K562 (cell line): ENCODE measurements around the gene SV2A. TPM values are rescaled to one million over a fixed set of nuclear protein-coding genes. Genes with fewer than 3 reads are reported as not detected.
"Not testable (repeated sequence)": the region's sequence is repeated elsewhere in the genome, so short reads cannot be mapped to it uniquely, and the experiment has no call there.

Experiments used
- ATAC-seq: fragments of 200-7000 bp; cut with Tn5 transposase; 3 replicates; pipeline ENCODE4 v1.9.1; 2020; ENCODE audit warnings: moderate library complexity
- BruUV-seq: library from RNA; stranded (reverse); fragments of 400-500 nt; replicated peaks from 2 replicates; lab custom pipeline; 2021; lab: Mats Ljungman, UMichigan
- CTCF ChIA-PET: fragments of 300-600 bp; formaldehyde crosslinking; extraction: SDS; loops from one replicate; lab custom pipeline; 2021; ENCODE audit warnings: low intra/inter-chr PET ratio; lab: Yijun Ruan, JAX
- POLR2A ChIA-PET: fragments of 300-600, 350-650 bp; sonication (Branson Sonifier 250); formaldehyde crosslinking; extraction: SDS; loops from one replicate; lab custom pipeline; 2021; ENCODE audit warnings: antibody characterized with exemption, inconsistent platforms; lab: Yijun Ruan, JAX
- DNase-seq, 4 experiments: peaks; one replicate each; pipeline versions ENCODE4 v3.0.0 to v3.0.0-alpha.2; 2011 to 2018; ENCODE audit warnings: low spot score in 3 of 4, mixed read lengths in 3 of 4; ENCODE audit errors: extremely low read depth in 1 of 4
- FAIRE-seq: peaks from 2 replicates; lab custom pipeline; 2011; peaks lifted over from hg19 to GRCh38; lab: Jason Lieb, UNC
- H2AFZ ChIP-seq: 2 replicates; pipeline ENCODE4 v1.6.0; 2011; ENCODE audit warnings: low read depth, low read length, control low read depth, inconsistent platforms
- H3K27ac ChIP-seq: fragments of 200-600 bp; 3 replicates; pipeline ENCODE4 v1.8.0; 2011; ENCODE audit warnings: low read depth, mild to moderate bottlenecking, control low read depth, inconsistent platforms, low read length, moderate library complexity, mixed read lengths; ENCODE audit errors: extremely low read depth
- H3K27me3 ChIP-seq, 2 experiments: fragments of 300-600 bp in 1 of 2; 2 replicates in 1 of 2; 3 replicates in 1 of 2; pipeline versions ENCODE4 v1.6.0 to v1.8.0; 2011; ENCODE audit warnings: inconsistent platforms in 2 of 2, low read length in 2 of 2, mild to moderate bottlenecking in 1 of 2, mixed read lengths in 1 of 2, moderate library complexity in 1 of 2; ENCODE audit not compliant: control insufficient read depth in 2 of 2, insufficient read depth in 2 of 2
- H3K36me3 ChIP-seq: fragments of 300-600 bp; 3 replicates; pipeline ENCODE4 v1.8.0; 2011; ENCODE audit warnings: mild to moderate bottlenecking, low read length, inconsistent platforms; ENCODE audit not compliant: control insufficient read depth, insufficient read depth
- H3K4me1 ChIP-seq, 2 experiments: fragments of 200-600 bp in 1 of 2; replicated peaks in 1 of 2; 2 replicates in 1 of 2; 3 replicates in 1 of 2; pipeline versions ENCODE4 v1.5.1 to v1.8.0; 2011; ENCODE audit warnings: inconsistent platforms in 2 of 2, low read length in 2 of 2, mild to moderate bottlenecking in 1 of 2, mixed read lengths in 1 of 2, moderate library complexity in 1 of 2; ENCODE audit not compliant: control insufficient read depth in 2 of 2, insufficient read depth in 2 of 2
- H3K4me2 ChIP-seq: 2 replicates; pipeline ENCODE4 v1.6.1; 2011; ENCODE audit warnings: low read length, control low read depth, inconsistent platforms, mixed read lengths; ENCODE audit not compliant: insufficient read depth
- H3K4me3 ChIP-seq: fragments of 200-600 bp; sonication (generic), shearing (Covaris generic); 2 replicates; pipeline ENCODE4 v1.5.1; 2016; ENCODE audit warnings: control low read depth, inconsistent platforms
- H3K79me2 ChIP-seq: fragments of 200-600 bp; 3 replicates; pipeline ENCODE4 v1.8.0; 2011; ENCODE audit warnings: low read length, inconsistent platforms; ENCODE audit not compliant: control insufficient read depth, insufficient read depth
- H3K9ac ChIP-seq, 2 experiments: 2 replicates each; pipeline versions ENCODE4 v1.6.0 to v1.6.1; 2011; ENCODE audit warnings: low read depth in 2 of 2, low read length in 2 of 2, control low read depth in 1 of 2, inconsistent platforms in 1 of 2, mild to moderate bottlenecking in 1 of 2, mixed read lengths in 1 of 2; ENCODE audit not compliant: insufficient read depth in 1 of 2
- H3K9me1 ChIP-seq: one replicate; pipeline ENCODE4 v1.6.0; 2011; ENCODE audit warnings: inconsistent platforms, mild to moderate bottlenecking, low read length, moderate library complexity; ENCODE audit not compliant: control insufficient read depth, insufficient read depth
- H3K9me3 ChIP-seq: replicated peaks from 2 replicates; pipeline ENCODE4 v1.5.1; 2011; ENCODE audit warnings: low read depth, low read length, inconsistent platforms; ENCODE audit not compliant: control insufficient read depth, insufficient read depth
- H4K20me1 ChIP-seq: replicated peaks from 2 replicates; pipeline ENCODE4 v1.6.1; 2011; ENCODE audit warnings: low read length, inconsistent platforms, mixed read lengths; ENCODE audit not compliant: control insufficient read depth, insufficient read depth
- WGBS: fragments of 100-300 bp; shearing (Covaris generic); methylation state at CpG from one replicate; pipeline ENCODE4 v1.1.6; 2016; ENCODE audit warnings: low coverage, mixed read lengths; ENCODE audit not compliant: insufficient coverage; ENCODE audit errors: missing lambda C conversion rate; 5-methylcytosine and 5-hydroxymethylcytosine counted together
- in situ Hi-C: fragments of 300-500 bp; cut with MboI; formaldehyde crosslinking; loops from 4 replicates; pipeline ENCODE4 v1.15.0; 2018; ENCODE audit warnings: inconsistent platforms, mixed read lengths
- intact Hi-C: fragments of 100-400 bp; cut with micrococcal nuclease; formaldehyde crosslinking; loops from 2 replicates; pipeline ENCODE4 v1.14.2; 2022
- polyA plus RNA-seq, 8 experiments: library from polyadenylated mRNA; depleted of rRNA in 4 of 8; stranded (reverse) in 5 of 8; unstranded in 3 of 8; fragments of >200 nt; fragmentation: Nextera tagmentation in 2 of 8; fragmentation: Illumina TruSeq in 1 of 8; extraction: Ambion mirVana in 2 of 8; extraction: Trizol in 1 of 8; gene quantifications; 2 replicates each; pipeline versions ENCODE4 v1.2.1 to v1.2.3, GENCODE V29; 2011 to 2014; ENCODE audit warnings: inconsistent platforms in 1 of 8, missing spikeins in 1 of 8
- total RNA-seq, 7 experiments: library from RNA; depleted of rRNA in 6 of 7; stranded (reverse); fragments of >200 nt in 6 of 7; fragmentation: Illumina TruSeq in 2 of 7; extraction: Trizol in 2 of 7; gene quantifications; 2 replicates each; pipeline versions ENCODE4 v1.2.1 to v1.2.3, GENCODE V29; 2011 to 2021; ENCODE audit warnings: low replicate concordance in 1 of 7

The SV2A gene
- total and polyA plus RNA-seq, 9 of the 15 experiments (the other 6 are each of a cell fraction or from before 2014, with no cell fraction given) = 0.07 to 0.22 (median 0.11) TPM; not detected in 1

DNA sequence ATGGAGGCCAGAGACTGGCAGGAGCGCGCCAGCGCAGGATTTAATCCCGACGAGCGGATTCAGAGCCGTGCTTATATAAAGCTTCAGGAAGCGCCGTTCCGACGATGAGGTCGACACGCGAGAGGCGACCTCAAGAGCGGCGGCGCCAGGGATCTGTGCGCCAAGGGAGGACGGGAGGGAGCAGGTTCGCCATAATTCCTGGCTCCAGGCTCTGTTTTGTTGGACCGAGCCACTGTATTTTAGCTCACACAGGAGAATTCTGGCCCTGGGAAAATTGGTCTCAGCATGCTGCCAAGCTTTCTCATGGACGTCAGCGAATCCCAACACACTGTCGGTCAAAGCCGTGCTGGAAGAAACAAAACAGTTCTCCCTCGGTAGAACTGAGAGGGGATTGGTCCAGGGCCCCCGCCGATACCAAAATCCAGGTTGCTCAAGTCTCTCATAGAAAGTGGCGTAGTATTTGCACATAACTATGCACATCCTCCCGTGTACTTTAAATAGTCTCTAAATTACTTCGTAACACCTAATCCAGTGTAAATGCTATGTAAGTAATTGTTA is 56.1 kb downstream of the SV2A start:
- DNase-seq, H3K4me2 ChIP-seq, CTCF ChIA-PET, H3K36me3 ChIP-seq, FAIRE-seq, in situ Hi-C loops, H3K4me1 ChIP-seq, H3K9me3 ChIP-seq, POLR2A ChIA-PET, H2AFZ ChIP-seq, H3K27me3 ChIP-seq, intact Hi-C loops, H3K27ac ChIP-seq, H4K20me1 ChIP-seq, H3K9me1 ChIP-seq, H3K79me2 ChIP-seq, H3K4me3 ChIP-seq, BruUV-seq, H3K9ac ChIP-seq: not testable (repeated sequence)
- peak; percentile 18 for ATAC-seq
- WGBS = no CpG with 5 or more reads among the region's 32 CpGs

- H3K4me3 ChIP-seq, H3K27ac ChIP-seq, POLR2A ChIA-PET, H3K9ac ChIP-seq, H4K20me1 ChIP-seq, H3K9me1 ChIP-seq, H3K79me2 ChIP-seq, BruUV-seq, intact Hi-C loops, H3K4me2 ChIP-seq, H2AFZ ChIP-seq, H3K4me1 ChIP-seq, H3K36me3 ChIP-seq, H3K9me3 ChIP-seq, CTCF ChIA-PET, H3K27me3 ChIP-seq, in situ Hi-C loops, DNase-seq: not testable (repeated sequence)
- no CpG with 5 or more reads among the region's 55 CpGs for WGBS
- FAIRE-seq = peak; percentile 96
- peak; percentile 81 for ATAC-seq
These were observed 56.8 kb downstream of the SV2A start for GRCh38 chr1:149860684-149861496.

DNA sequence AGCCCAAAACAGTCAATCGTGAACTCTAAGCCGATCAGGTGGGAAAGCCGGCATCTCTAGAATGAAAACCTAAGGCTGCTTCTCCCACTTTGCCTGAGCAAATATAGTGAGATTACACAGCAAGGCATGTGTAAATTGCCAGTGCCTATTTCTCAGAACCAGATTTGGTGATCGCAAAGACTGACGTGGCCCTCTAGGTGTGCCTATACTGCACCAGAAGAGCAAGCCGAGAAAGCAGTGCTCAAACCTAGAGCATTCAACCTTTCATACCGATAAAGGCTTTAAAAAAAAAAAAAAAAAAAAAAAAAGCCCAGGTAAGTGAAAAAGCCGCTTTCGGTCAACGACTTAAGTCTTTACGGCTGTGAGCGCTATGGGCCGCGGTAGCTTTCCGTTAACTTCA is 57.4 kb downstream of the SV2A start:
- H3K4me2 ChIP-seq, DNase-seq, H3K9ac ChIP-seq, CTCF ChIA-PET, POLR2A ChIA-PET, H3K9me3 ChIP-seq, H3K36me3 ChIP-seq, H4K20me1 ChIP-seq, intact Hi-C loops, H3K4me3 ChIP-seq, H3K27me3 ChIP-seq, in situ Hi-C loops, H3K4me1 ChIP-seq, H3K79me2 ChIP-seq, ATAC-seq, H3K27ac ChIP-seq, FAIRE-seq, H2AFZ ChIP-seq, H3K9me1 ChIP-seq, BruUV-seq: not testable (repeated sequence)
- WGBS = no CpG with 5 or more reads among the region's 15 CpGs
